ENCODE measurements around the gene EFCC1. TPM values are rescaled to one million over a fixed set of nuclear protein-coding genes. Genes with fewer than 3 reads are reported as not detected.
A peak's percentile ranks its signal among the peaks of the same experiment; 100 is the strongest.

Gene EFCC1
- polyA plus RNA-seq (2012; ENCODE audit: low read depth, missing spikeins) = not detected

- FAIRE-seq = no peak
- TF ChIP-seq POLR2A (IDR thresholded peaks at IDR 0.05; ENCODE audit: low read depth, low read length) (no peak), POLR2AphosphoS5 (IDR thresholded peaks at IDR 0.05; ENCODE audit: low read depth, low read length) (no peak), POU2F2 (IDR thresholded peaks at IDR 0.05; ENCODE audit: low read depth, low read length) (no peak), PAX5 (IDR thresholded peaks at IDR 0.05; ENCODE audit: insufficient read depth, low read length, severe bottlenecking) (no peak)
- no peak for DNase-seq (ENCODE audit: insufficient read length, low spot score)
Measured at GRCh38 chr3:129001101-129001805, at the start of gene EFCC1. Gene EFCC1 (plus strand): TSS chr3:129001304. CDS start chr3:129001629, 325 bp downstream.

GRCh38 chr3:128956440-128956839 is 44.7 kb upstream of the EFCC1 start:
- FAIRE-seq (no peak), DNase-seq (ENCODE audit: insufficient read length, low spot score) (no peak)
- TF ChIP-seq TAF1 (IDR thresholded peaks at IDR 0.05; ENCODE audit: low read depth, low read length) (no peak), POLR2AphosphoS5 (IDR thresholded peaks at IDR 0.05; ENCODE audit: low read depth, low read length) (no peak), SPI1 (IDR thresholded peaks at IDR 0.05; ENCODE audit: low read depth, low read length) (no peak), PAX5 (IDR thresholded peaks at IDR 0.05; ENCODE audit: insufficient read depth, low read length, severe bottlenecking) (no peak), POLR2A (IDR thresholded peaks at IDR 0.05; ENCODE audit: low read depth, low read length) (no peak), POU2F2 (IDR thresholded peaks at IDR 0.05; ENCODE audit: low read depth, low read length) (no peak)

- DNase-seq (ENCODE audit: insufficient read length, low spot score) (no peak), FAIRE-seq (no peak)
Measured at GRCh38 chr3:128965280-128965679, 35.8 kb upstream of the EFCC1 start.

GRCh38 chr3:128965818-128966217 is 35.3 kb upstream of the EFCC1 start:
- FAIRE-seq = no peak
- TF ChIP-seq POU2F2 (IDR thresholded peaks at IDR 0.05; ENCODE audit: low read depth, low read length) = no peak
- no peak for TF ChIP-seq TAF1 (IDR thresholded peaks at IDR 0.05; ENCODE audit: low read depth, low read length)
- TF ChIP-seq POLR2A (IDR thresholded peaks at IDR 0.05; ENCODE audit: low read depth, low read length) = no peak
- no peak for TF ChIP-seq PAX5 (IDR thresholded peaks at IDR 0.05; ENCODE audit: insufficient read depth, low read length, severe bottlenecking)
- no peak for TF ChIP-seq POLR2AphosphoS5 (IDR thresholded peaks at IDR 0.05; ENCODE audit: low read depth, low read length)
- no peak for TF ChIP-seq SPI1 (IDR thresholded peaks at IDR 0.05; ENCODE audit: low read depth, low read length)
- no peak for DNase-seq (ENCODE audit: insufficient read length, low spot score)

More at GRCh38 chr3:128965280-128965679, 35.8 kb upstream of the EFCC1 start:
- no peak for TF ChIP-seq POU2F2 (IDR thresholded peaks at IDR 0.05; ENCODE audit: low read depth, low read length)
- no peak for TF ChIP-seq PAX5 (IDR thresholded peaks at IDR 0.05; ENCODE audit: insufficient read depth, low read length, severe bottlenecking)
- no peak for TF ChIP-seq SPI1 (IDR thresholded peaks at IDR 0.05; ENCODE audit: low read depth, low read length)

GRCh38 chr3:128967748-128968355 is 33.3 kb upstream of the EFCC1 start:
- FAIRE-seq = no peak
- no peak for DNase-seq (ENCODE audit: insufficient read length, low spot score)
- TF ChIP-seq SPI1 (IDR thresholded peaks at IDR 0.05; ENCODE audit: low read depth, low read length) (no peak), PAX5 (IDR thresholded peaks at IDR 0.05; ENCODE audit: insufficient read depth, low read length, severe bottlenecking) (no peak), TAF1 (IDR thresholded peaks at IDR 0.05; ENCODE audit: low read depth, low read length) (no peak)

GRCh38 chr3:128969993-128970739 is 30.9 kb upstream of the EFCC1 start:
- peak; percentile 5 for FAIRE-seq
- TF ChIP-seq POLR2AphosphoS5 (IDR thresholded peaks at IDR 0.05; ENCODE audit: low read depth, low read length) (no peak), SPI1 (IDR thresholded peaks at IDR 0.05; ENCODE audit: low read depth, low read length) (no peak), TAF1 (IDR thresholded peaks at IDR 0.05; ENCODE audit: low read depth, low read length) (no peak), POU2F2 (IDR thresholded peaks at IDR 0.05; ENCODE audit: low read depth, low read length) (no peak), POLR2A (IDR thresholded peaks at IDR 0.05; ENCODE audit: low read depth, low read length) (no peak), PAX5 (IDR thresholded peaks at IDR 0.05; ENCODE audit: insufficient read depth, low read length, severe bottlenecking) (no peak)
- no peak for DNase-seq (ENCODE audit: insufficient read length, low spot score)

- no peak for FAIRE-seq
- no peak for DNase-seq (ENCODE audit: insufficient read length, low spot score)
- TF ChIP-seq SPI1 (IDR thresholded peaks at IDR 0.05; ENCODE audit: low read depth, low read length) (no peak), POU2F2 (IDR thresholded peaks at IDR 0.05; ENCODE audit: low read depth, low read length) (no peak), PAX5 (IDR thresholded peaks at IDR 0.05; ENCODE audit: insufficient read depth, low read length, severe bottlenecking) (no peak), POLR2A (IDR thresholded peaks at IDR 0.05; ENCODE audit: low read depth, low read length) (no peak), TAF1 (IDR thresholded peaks at IDR 0.05; ENCODE audit: low read depth, low read length) (no peak), POLR2AphosphoS5 (IDR thresholded peaks at IDR 0.05; ENCODE audit: low read depth, low read length) (no peak)
Measured at GRCh38 chr3:128970740-128971047, 30.4 kb upstream of the EFCC1 start.

GRCh38 chr3:128971421-128972100 is 29.5 kb upstream of the EFCC1 start:
- no peak for FAIRE-seq
- no peak for DNase-seq (ENCODE audit: insufficient read length, low spot score)
- TF ChIP-seq POLR2A (IDR thresholded peaks at IDR 0.05; ENCODE audit: low read depth, low read length) (no peak), TAF1 (IDR thresholded peaks at IDR 0.05; ENCODE audit: low read depth, low read length) (no peak), SPI1 (IDR thresholded peaks at IDR 0.05; ENCODE audit: low read depth, low read length) (no peak), PAX5 (IDR thresholded peaks at IDR 0.05; ENCODE audit: insufficient read depth, low read length, severe bottlenecking) (no peak), POU2F2 (IDR thresholded peaks at IDR 0.05; ENCODE audit: low read depth, low read length) (no peak), POLR2AphosphoS5 (IDR thresholded peaks at IDR 0.05; ENCODE audit: low read depth, low read length) (no peak)

GRCh38 chr3:128973988-128974564 is 27.0 kb upstream of the EFCC1 start:
- DNase-seq (ENCODE audit: insufficient read length, low spot score) (no peak), FAIRE-seq (no peak)
- TF ChIP-seq POLR2A (IDR thresholded peaks at IDR 0.05; ENCODE audit: low read depth, low read length) (no peak), SPI1 (IDR thresholded peaks at IDR 0.05; ENCODE audit: low read depth, low read length) (no peak; the same call in 1 of the 2 replicates), PAX5 (IDR thresholded peaks at IDR 0.05; ENCODE audit: insufficient read depth, low read length, severe bottlenecking) (no peak), POU2F2 (IDR thresholded peaks at IDR 0.05; ENCODE audit: low read depth, low read length) (no peak), TAF1 (IDR thresholded peaks at IDR 0.05; ENCODE audit: low read depth, low read length) (no peak), POLR2AphosphoS5 (IDR thresholded peaks at IDR 0.05; ENCODE audit: low read depth, low read length) (no peak)
